NB4 (cell line): Measurements from ENCODE around the gene AKR1B1.

Experiments
- DNase-seq: peaks from one replicate; pipeline ENCODE4 v3.0.0; 2010; ENCODE audit warnings: low read depth
- H3K4me3 ChIP-seq: one replicate; pipeline ENCODE4 v1.5.1; 2011; ENCODE audit warnings: mild to moderate bottlenecking, low read depth, low read length, moderate library complexity
- MYC ChIP-seq: IDR thresholded peaks from 2 replicates; pipeline ENCODE4 v1.6.1; 2011; ENCODE audit warnings: low read depth, low read length
- POLR2A ChIP-seq: IDR thresholded peaks from 2 replicates; pipeline ENCODE4 v1.6.1; 2011; ENCODE audit warnings: mild to moderate bottlenecking; ENCODE audit not compliant: insufficient read length; ENCODE audit errors: extremely low read depth
- TF ChIP-seq, protein P1 (sequence below): IDR thresholded peaks from one replicate; pipeline ENCODE4 v1.5.1; 2012; ENCODE audit warnings: low read depth, low read length
- TF ChIP-seq, protein P2 (sequence below): IDR thresholded peaks from 2 replicates; pipeline ENCODE4 v1.6.1; 2011; ENCODE audit warnings: low read depth, low read length

The AKR1B1 gene

DNA sequence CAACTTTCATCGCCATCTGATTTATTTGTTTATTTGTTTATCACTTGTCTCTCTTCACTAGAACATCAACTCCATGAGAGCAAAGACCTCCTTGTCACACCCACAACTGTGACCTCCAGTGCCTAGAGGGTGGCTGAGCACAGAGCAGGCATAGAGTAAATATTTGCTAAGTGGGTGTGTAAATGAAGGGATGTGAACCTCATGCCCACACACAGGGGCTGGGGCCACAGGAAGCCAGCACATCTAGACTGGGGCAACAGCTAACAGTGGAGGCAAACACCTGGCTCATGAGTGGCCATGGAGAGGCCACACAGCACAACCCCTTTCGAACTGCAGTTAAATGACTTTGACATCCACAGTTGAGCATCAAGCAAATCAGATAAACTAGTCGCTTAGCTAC, 39.8 kb downstream of the AKR1B1 start:
- no peak for DNase-seq
- TF ChIP-seq, protein P1, sequence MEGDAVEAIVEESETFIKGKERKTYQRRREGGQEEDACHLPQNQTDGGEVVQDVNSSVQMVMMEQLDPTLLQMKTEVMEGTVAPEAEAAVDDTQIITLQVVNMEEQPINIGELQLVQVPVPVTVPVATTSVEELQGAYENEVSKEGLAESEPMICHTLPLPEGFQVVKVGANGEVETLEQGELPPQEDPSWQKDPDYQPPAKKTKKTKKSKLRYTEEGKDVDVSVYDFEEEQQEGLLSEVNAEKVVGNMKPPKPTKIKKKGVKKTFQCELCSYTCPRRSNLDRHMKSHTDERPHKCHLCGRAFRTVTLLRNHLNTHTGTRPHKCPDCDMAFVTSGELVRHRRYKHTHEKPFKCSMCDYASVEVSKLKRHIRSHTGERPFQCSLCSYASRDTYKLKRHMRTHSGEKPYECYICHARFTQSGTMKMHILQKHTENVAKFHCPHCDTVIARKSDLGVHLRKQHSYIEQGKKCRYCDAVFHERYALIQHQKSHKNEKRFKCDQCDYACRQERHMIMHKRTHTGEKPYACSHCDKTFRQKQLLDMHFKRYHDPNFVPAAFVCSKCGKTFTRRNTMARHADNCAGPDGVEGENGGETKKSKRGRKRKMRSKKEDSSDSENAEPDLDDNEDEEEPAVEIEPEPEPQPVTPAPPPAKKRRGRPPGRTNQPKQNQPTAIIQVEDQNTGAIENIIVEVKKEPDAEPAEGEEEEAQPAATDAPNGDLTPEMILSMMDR: no peak
- TF ChIP-seq POLR2A (no peak), MYC (no peak)
- TF ChIP-seq, protein P2, sequence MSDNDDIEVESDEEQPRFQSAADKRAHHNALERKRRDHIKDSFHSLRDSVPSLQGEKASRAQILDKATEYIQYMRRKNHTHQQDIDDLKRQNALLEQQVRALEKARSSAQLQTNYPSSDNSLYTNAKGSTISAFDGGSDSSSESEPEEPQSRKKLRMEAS: no peak
- no peak overlapping the region for H3K4me3 ChIP-seq

DNA sequence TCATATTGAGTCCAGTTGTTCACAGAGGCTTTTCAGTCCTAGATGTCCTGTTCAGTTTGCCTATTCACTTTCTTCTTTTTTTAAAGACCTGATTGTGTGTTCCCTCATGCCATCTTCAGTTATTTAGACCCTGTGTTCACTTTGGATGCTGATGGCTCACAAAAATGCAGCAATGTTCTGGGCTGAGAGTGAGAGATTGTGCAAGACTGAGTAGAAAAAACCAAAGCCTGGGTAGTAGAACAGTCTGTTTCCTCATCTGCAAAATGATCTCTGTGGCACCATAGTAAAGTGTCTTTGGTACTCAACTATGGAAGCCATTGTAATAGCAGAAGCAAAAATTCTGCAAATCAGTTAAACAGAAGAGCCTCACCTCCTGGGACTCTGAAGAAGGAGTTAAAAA, 43.2 kb downstream of the AKR1B1 start:
- DNase-seq: no peak
- TF ChIP-seq, protein P1: no peak
- TF ChIP-seq POLR2A (no peak), MYC (no peak)
- TF ChIP-seq, protein P2: no peak

DNA sequence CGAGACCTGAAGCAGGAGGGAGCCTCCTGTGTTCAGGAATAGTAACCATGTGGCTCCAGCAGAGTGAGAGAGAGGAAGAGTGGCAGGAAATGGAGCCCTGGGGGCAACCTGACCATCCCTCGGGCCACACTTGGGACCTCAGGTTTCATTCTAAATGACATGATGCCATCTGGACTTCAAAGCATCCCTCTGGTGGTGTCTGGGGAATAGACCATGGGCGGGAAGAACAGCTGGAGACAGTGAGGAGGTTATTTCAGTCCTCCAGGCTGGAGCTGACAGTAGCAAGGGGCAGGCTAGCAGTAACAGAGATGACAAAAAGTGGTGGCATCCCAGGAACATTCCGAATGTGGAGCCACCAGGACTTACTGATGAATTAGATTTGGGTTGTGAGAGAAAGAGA, 44.8 kb downstream of the AKR1B1 start:
- DNase-seq: no peak
- TF ChIP-seq MYC: no peak
- TF ChIP-seq, protein P1: no peak
- TF ChIP-seq, protein P2: no peak
- no peak for TF ChIP-seq POLR2A
- H3K4me3 ChIP-seq: no peak overlapping the region

More for the DNA sequence above, 43.2 kb downstream of the AKR1B1 start:
- H3K4me3 ChIP-seq: no peak overlapping the region

DNA sequence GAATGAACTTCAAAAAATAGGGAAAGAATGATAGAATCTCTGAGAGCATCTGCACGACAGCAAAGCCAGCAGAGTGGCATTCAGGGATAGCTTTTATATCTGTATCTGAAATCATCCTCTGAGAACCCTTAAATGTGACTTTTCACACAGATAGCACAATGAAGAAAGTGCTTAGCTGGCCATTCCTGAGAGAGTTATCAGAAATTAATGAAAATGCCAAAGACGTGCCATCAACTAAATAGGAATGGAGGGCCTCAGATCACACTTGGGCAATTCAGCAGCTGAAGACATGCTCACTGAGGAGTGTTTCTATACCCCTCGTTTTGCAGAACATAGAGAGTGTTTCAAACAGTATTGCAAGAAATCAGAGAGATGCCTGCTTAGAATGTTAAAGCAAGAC, 51.6 kb downstream of the AKR1B1 start:
- no peak for TF ChIP-seq MYC
- TF ChIP-seq POLR2A: no peak
- TF ChIP-seq, protein P2: no peak
- TF ChIP-seq, protein P1: no peak
- DNase-seq: no peak
- no peak overlapping the region for H3K4me3 ChIP-seq

DNA sequence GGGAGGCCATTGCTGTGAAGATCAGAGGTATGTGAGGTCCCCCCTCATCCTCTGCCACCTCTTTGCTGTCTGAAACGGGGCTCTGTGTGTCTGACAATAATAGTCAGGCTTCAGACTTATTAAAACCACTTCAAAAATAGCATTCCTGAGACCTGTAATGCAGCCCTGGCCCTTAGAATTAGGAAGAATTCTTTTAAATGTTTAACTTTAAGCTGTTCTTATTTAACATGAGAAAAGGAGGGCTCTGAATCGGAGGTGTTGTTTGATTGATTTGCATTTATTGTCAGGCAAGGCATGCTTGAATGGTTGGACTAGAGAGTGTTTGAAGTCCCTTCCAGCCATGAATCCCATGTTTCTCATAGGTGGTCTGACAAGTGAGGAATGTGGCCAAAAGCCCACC, 52.5 kb downstream of the AKR1B1 start:
- H3K4me3 ChIP-seq: no peak overlapping the region
- no peak for TF ChIP-seq POLR2A
- TF ChIP-seq MYC: no peak
- TF ChIP-seq, protein P1: no peak
- TF ChIP-seq, protein P2: no peak
- no peak for DNase-seq

DNA sequence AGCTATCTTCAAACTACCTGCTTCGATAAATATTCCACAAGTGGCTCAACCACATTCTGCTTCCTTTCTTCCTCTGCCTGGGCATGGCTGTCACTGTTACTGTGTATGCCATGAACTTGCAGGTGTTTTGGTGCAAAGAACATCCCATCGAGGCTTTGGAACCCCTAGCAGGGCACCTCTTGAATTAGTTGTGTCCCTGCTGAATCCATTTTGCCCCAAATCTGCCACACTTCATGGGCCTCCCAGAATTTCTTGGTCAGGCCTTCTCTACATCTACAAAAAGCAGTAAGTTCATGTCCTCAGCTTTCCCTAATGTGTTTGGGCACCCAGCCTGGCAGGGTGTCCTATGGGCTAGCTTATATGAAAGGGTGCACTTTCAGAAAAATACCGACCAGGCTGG, 53.6 kb downstream of the AKR1B1 start:
- H3K4me3 ChIP-seq: no peak overlapping the region
- no peak for DNase-seq
- TF ChIP-seq MYC (no peak), POLR2A (no peak)
- TF ChIP-seq, protein P2: no peak
- TF ChIP-seq, protein P1: no peak
